ENCODE data around the gene POLE3.

DNA sequence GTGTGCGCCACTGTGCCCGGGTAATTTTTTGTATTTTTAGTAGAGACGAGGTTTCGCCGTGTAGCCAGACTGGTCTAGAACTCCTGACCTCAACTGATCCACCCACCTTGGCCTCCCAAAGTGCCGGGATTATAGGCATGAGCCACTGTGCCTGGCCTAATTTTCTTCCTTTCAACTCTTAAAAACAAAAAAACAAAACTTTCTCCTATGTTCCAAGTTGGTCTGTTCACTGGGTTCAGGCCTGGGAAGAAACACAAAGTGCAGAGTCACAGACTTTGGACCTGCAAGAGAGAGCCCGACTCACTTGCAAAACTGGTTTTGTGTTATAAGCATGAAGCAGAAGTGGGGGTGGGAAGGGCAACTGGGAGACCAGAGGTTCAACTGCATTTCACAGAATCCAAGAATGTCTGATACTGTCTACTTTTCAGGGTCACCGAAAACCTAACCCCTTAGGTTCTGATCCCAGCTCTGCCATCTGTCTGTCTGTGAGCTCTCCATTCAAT, 28.5 kb downstream of the POLE3 start:
- TF ChIP-seq ZNF8 (CRISPR knock-in tag; IDR thresholded peaks at IDR 0.05) (no peak), RARB (CRISPR knock-in tag; IDR thresholded peaks at IDR 0.05) (no peak), ZFP30 (CRISPR knock-in tag; IDR thresholded peaks at IDR 0.05) (no peak), GLIS3 (CRISPR knock-in tag; IDR thresholded peaks at IDR 0.05) (no peak), CSDC2 (CRISPR knock-in tag; IDR thresholded peaks at IDR 0.05) (no peak), ISL1 (CRISPR knock-in tag; IDR thresholded peaks at IDR 0.05) (no peak)
- TF ChIP-seq, protein P1, sequence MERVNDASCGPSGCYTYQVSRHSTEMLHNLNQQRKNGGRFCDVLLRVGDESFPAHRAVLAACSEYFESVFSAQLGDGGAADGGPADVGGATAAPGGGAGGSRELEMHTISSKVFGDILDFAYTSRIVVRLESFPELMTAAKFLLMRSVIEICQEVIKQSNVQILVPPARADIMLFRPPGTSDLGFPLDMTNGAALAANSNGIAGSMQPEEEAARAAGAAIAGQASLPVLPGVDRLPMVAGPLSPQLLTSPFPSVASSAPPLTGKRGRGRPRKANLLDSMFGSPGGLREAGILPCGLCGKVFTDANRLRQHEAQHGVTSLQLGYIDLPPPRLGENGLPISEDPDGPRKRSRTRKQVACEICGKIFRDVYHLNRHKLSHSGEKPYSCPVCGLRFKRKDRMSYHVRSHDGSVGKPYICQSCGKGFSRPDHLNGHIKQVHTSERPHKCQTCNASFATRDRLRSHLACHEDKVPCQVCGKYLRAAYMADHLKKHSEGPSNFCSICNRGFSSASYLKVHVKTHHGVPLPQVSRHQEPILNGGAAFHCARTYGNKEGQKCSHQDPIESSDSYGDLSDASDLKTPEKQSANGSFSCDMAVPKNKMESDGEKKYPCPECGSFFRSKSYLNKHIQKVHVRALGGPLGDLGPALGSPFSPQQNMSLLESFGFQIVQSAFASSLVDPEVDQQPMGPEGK (CRISPR knock-in tag; IDR thresholded peaks at IDR 0.05; ENCODE audit: borderline replicate concordance) = no peak
- TF ChIP-seq, protein P2, sequence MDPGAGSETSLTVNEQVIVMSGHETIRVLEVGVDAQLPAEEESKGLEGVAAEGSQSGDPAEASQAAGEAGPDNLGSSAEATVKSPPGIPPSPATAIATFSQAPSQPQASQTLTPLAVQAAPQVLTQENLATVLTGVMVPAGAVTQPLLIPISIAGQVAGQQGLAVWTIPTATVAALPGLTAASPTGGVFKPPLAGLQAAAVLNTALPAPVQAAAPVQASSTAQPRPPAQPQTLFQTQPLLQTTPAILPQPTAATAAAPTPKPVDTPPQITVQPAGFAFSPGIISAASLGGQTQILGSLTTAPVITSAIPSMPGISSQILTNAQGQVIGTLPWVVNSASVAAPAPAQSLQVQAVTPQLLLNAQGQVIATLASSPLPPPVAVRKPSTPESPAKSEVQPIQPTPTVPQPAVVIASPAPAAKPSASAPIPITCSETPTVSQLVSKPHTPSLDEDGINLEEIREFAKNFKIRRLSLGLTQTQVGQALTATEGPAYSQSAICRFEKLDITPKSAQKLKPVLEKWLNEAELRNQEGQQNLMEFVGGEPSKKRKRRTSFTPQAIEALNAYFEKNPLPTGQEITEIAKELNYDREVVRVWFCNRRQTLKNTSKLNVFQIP (CRISPR knock-in tag; IDR thresholded peaks at IDR 0.05; ENCODE audit: borderline replicate concordance, low read depth) = no peak
- TF ChIP-seq, protein P3, sequence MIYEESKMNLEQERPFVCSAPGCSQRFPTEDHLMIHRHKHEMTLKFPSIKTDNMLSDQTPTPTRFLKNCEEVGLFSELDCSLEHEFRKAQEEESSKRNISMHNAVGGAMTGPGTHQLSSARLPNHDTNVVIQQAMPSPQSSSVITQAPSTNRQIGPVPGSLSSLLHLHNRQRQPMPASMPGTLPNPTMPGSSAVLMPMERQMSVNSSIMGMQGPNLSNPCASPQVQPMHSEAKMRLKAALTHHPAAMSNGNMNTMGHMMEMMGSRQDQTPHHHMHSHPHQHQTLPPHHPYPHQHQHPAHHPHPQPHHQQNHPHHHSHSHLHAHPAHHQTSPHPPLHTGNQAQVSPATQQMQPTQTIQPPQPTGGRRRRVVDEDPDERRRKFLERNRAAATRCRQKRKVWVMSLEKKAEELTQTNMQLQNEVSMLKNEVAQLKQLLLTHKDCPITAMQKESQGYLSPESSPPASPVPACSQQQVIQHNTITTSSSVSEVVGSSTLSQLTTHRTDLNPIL (CRISPR knock-in tag; IDR thresholded peaks at IDR 0.05; ENCODE audit: low read depth) = no peak

Data from SK-N-SH treated with all-trans-retinoic acid at 6 μM for 48 hours (cell line).